OCI-LY1 (cell line): ENCODE data around the gene KICS2.

Experiments
- EZH2 ChIP-seq: fragments of 200-600 bp; sonication (generic), shearing (Covaris generic); IDR thresholded peaks from 2 replicates; pipeline ENCODE4 v1.8.0; 2017; ENCODE audit warnings: borderline replicate concordance, mixed run types, mild to moderate bottlenecking, antibody characterized with exemption, low read length, moderate library complexity, mixed read lengths
- TF ChIP-seq, protein P1 (sequence below): fragments of 200-600 bp; sonication (generic), shearing (Covaris generic); IDR thresholded peaks from 2 replicates; pipeline ENCODE4 v1.5.1; 2017; ENCODE audit warnings: mild to moderate bottlenecking, antibody characterized with exemption, low read length, moderate library complexity, mixed read lengths

DNA sequence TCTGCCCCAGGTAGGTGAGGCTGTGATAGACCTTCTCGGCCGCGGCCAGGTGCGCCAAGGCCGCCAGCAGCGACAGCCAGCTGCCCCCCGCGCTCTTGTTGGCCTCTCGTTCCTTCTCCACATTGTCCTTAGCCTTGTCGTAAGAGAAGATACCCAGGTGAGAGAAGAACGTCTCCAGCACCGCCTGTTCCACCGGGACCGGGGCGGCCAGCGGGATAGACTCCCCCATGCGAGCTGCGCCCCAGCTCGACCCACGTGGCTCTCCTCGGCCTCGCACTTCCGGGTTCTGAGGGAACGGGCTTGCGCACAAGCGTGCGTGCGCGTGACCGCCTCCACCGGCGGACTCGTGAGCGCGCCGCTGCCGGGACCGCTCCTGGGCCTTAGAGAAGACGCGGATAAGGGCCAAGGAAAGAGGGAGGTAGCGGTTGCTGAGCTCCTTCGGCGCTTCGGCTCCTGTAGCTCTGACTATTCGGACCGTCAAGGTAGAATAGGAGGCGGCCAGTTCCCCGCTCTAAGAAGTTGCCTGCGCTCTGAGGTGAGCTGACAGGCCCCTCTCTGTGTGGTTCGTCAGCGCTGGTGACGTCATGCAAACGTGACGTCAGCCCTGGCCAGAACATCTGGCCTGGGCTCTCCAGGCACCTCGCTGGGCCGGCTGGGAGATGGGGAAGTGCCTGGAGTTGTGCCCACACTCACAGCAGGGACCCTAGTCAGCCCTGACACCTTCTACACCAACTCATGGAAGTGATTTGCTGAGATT, at the start of gene KICS2:
- TF ChIP-seq, protein P1, sequence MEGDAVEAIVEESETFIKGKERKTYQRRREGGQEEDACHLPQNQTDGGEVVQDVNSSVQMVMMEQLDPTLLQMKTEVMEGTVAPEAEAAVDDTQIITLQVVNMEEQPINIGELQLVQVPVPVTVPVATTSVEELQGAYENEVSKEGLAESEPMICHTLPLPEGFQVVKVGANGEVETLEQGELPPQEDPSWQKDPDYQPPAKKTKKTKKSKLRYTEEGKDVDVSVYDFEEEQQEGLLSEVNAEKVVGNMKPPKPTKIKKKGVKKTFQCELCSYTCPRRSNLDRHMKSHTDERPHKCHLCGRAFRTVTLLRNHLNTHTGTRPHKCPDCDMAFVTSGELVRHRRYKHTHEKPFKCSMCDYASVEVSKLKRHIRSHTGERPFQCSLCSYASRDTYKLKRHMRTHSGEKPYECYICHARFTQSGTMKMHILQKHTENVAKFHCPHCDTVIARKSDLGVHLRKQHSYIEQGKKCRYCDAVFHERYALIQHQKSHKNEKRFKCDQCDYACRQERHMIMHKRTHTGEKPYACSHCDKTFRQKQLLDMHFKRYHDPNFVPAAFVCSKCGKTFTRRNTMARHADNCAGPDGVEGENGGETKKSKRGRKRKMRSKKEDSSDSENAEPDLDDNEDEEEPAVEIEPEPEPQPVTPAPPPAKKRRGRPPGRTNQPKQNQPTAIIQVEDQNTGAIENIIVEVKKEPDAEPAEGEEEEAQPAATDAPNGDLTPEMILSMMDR, result no peak
- no peak for TF ChIP-seq EZH2
